Vagina (tissue), 2 donors: ENCODE data around the gene OSBPL10.

ENCODE experiments used
- CTCF ChIP-seq, 3 experiments: fragments of 450-650 bp in 2 of 3; fragments of 200-600 bp in 1 of 3; sonication (generic) in 1 of 3; IDR thresholded peaks; one replicate each; pipeline ENCODE4 v1.5.1; 2017 to 2019; ENCODE audit warnings: antibody characterized with exemption in 3 of 3, mild to moderate bottlenecking in 2 of 3, moderate library complexity in 2 of 3
- POLR2A ChIP-seq, 2 donors: fragments of 450-650 bp; IDR thresholded peaks; one replicate each; pipeline ENCODE4 v1.6.1; 2017; ENCODE audit warnings: antibody characterized with exemption in 2 of 2, mild to moderate bottlenecking in 2 of 2, moderate library complexity in 2 of 2
- POLR2AphosphoS5 ChIP-seq, 2 donors: sonication (generic); formaldehyde crosslinking; IDR thresholded peaks; one replicate each; pipeline ENCODE4 v1.9.0; 2017; ENCODE audit warnings: antibody characterized with exemption in 2 of 2, mild to moderate bottlenecking in 2 of 2, low read depth in 1 of 2; ENCODE audit not compliant: insufficient read depth in 1 of 2

DNA sequence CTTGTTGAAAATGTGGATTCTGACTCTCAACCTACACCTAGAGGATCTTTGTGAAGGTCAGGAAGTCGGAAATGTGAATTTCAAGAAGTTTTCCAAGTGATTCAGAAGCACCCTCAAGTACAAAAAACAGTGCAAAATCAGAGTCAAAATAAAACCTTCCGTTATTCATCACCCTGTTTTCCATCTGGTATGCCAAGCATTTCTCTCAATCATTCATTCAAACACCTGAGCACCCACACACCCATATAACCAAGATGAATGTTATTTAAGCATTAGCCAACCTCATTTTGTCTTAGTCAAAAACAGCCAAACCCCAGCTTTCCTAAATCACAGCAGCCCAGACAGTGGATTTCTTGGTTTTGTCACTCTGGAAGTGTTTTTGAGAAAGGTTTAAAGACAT is 91.1 kb downstream of the OSBPL10 start:
- no peak for TF ChIP-seq POLR2AphosphoS5 (IDR thresholded peaks at IDR 0.05; ENCODE audit: insufficient read depth in 1 of 2, low read depth in 1 of 2)
- no peak for TF ChIP-seq POLR2A (IDR thresholded peaks at IDR 0.05)
- TF ChIP-seq CTCF (IDR thresholded peaks at IDR 0.05): no peak
